Mucosa of descending colon (tissue), 3 donors: ENCODE data around the gene MRPS12. TPM values are rescaled to one million over a fixed set of nuclear protein-coding genes. Genes with fewer than 3 reads are reported as not detected.

Experiments
- ATAC-seq: fragments of 200-7000 bp; cut with Tn5 transposase; one replicate; pipeline ENCODE4 v1.9.1; 2020; ENCODE audit warnings: mild to moderate bottlenecking, moderate library complexity
- DNase-seq, 3 donors: peaks; one replicate each; pipeline ENCODE4 v3.0.0-alpha.2; 2020
- H3K36me3 ChIP-seq: fragments of 200-600 bp; one replicate; pipeline ENCODE4 v1.8.0; 2021; ENCODE audit warnings: low read depth, mild to moderate bottlenecking
- H3K4me1 ChIP-seq: fragments of 200-600 bp; one replicate; pipeline ENCODE4 v1.8.0; 2021; ENCODE audit warnings: low read depth, mild to moderate bottlenecking
- H3K4me3 ChIP-seq: fragments of 200-600 bp; one replicate; pipeline ENCODE4 v1.8.0; 2021; ENCODE audit warnings: mild to moderate bottlenecking
- H3K9me3 ChIP-seq: fragments of 200-600 bp; one replicate; pipeline ENCODE4 v1.8.0; 2021; ENCODE audit warnings: mild to moderate bottlenecking
- intact Hi-C, 2 donors: fragments of 100-400 bp; cut with DNase I in 1 of 2; cut with micrococcal nuclease in 1 of 2; formaldehyde crosslinking; loops; one replicate each; pipeline versions ENCODE4 v1.11.0 to v1.11.1; 2022; cut with DNase I, micrococcal nuclease
- total RNA-seq, 3 donors: library from RNA; stranded (reverse); fragmentation: NEBNext Ultra II Directional in 2 of 3; extraction: Animal tissue kit (Norgen Biotek cat#: 25700) in 2 of 3; gene quantifications; one replicate each; pipeline versions ENCODE4 v1.2.1 to v1.2.4, GENCODE V29; 2021 to 2023
- TF ChIP-seq, protein P1 (sequence below): fragments of 200-600 bp; IDR thresholded peaks from one replicate; pipeline ENCODE4 v1.8.0; 2022; ENCODE audit warnings: antibody characterized with exemption, mild to moderate bottlenecking
- donor health status: DM: no; HTN: no; CAD: no; lungs with moderate emphysema.
- donor health status: DM: no; HTN: no; CAD: no.
- donor health status: DM: no; HTN: yes; CAD: no.

MRPS12 gene
- total RNA-seq, 3 donors from 2014 or later = 28.0 to 43.3 (median 41.2) TPM

DNA sequence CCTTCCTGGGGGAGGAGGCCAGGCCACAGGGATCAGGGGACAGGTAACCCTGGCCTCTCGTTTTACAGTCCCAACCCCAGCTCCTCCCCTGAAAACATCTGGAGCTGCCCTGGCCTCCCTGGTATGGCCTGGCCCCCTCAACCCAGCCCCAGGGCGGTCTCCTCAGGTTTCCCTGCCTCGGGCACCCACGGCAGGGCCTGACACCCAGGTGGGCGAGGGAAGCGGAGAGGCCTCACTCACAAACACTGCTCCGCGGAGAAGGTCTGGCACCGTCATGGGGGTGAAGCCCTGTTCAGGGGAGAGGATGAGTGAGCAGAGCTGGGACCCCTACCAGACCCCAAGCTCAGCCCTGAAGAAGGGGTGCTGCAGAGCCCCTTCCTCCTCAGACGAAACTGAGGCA is 12.2 kb upstream of the MRPS12 start:
- intact Hi-C loops = no loop called here
- Histone ChIP-seq H3K9me3 (no peaks in the 10 kb centered on the region), H3K4me3 (no peak overlapping the region), H3K36me3 (no peaks in the 10 kb centered on the region), H3K4me1 (no peaks in the 10 kb centered on the region)
- DNase-seq = no peak
- ATAC-seq = no peak
- TF ChIP-seq, protein P1, sequence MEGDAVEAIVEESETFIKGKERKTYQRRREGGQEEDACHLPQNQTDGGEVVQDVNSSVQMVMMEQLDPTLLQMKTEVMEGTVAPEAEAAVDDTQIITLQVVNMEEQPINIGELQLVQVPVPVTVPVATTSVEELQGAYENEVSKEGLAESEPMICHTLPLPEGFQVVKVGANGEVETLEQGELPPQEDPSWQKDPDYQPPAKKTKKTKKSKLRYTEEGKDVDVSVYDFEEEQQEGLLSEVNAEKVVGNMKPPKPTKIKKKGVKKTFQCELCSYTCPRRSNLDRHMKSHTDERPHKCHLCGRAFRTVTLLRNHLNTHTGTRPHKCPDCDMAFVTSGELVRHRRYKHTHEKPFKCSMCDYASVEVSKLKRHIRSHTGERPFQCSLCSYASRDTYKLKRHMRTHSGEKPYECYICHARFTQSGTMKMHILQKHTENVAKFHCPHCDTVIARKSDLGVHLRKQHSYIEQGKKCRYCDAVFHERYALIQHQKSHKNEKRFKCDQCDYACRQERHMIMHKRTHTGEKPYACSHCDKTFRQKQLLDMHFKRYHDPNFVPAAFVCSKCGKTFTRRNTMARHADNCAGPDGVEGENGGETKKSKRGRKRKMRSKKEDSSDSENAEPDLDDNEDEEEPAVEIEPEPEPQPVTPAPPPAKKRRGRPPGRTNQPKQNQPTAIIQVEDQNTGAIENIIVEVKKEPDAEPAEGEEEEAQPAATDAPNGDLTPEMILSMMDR = no peak

DNA sequence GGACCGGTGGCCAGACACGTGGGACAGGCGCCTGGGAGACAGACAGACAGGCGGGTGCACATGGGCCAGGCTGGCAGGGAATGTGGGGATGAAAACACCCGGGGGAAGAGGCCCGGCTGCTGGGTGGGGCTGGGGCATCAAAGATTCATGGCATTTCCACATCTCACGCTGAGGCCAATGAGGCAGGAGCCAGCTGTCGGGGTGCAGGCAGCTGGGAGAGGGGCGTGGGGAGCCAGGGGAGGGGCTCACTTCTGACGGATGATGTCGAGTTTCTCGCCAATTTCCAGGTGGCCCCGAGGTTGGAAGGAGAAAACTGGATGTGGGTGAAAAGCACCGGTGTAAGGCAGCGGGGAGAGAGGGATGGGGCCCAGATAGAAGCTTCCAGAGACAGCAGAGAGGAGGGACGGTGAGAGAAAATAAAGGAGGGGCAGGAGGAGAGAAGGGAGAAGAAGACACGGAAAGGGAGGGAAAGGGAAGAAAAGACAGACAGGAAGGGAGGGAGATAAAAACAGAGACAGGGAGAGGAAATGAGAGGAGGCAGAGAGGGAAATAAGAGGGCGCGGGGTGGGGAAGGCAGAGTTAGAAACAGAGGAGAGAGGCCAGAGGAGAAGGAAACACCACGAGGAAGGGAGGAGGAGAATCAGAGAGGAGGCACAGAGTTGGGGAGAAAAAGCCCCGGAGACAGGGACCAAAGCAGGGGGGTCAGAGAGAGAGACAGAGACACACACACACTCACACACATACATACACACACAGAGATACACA is 10.7 kb upstream of the MRPS12 start:
- intact Hi-C loops = no loop called here
- Histone ChIP-seq H3K9me3 (no peaks in the 10 kb centered on the region), H3K36me3 (no peaks in the 10 kb centered on the region), H3K4me3 (no peak overlapping the region), H3K4me1 (no peaks in the 10 kb centered on the region)
- DNase-seq = no peak
- TF ChIP-seq, protein P1 = no peak
- no peak for ATAC-seq

DNA sequence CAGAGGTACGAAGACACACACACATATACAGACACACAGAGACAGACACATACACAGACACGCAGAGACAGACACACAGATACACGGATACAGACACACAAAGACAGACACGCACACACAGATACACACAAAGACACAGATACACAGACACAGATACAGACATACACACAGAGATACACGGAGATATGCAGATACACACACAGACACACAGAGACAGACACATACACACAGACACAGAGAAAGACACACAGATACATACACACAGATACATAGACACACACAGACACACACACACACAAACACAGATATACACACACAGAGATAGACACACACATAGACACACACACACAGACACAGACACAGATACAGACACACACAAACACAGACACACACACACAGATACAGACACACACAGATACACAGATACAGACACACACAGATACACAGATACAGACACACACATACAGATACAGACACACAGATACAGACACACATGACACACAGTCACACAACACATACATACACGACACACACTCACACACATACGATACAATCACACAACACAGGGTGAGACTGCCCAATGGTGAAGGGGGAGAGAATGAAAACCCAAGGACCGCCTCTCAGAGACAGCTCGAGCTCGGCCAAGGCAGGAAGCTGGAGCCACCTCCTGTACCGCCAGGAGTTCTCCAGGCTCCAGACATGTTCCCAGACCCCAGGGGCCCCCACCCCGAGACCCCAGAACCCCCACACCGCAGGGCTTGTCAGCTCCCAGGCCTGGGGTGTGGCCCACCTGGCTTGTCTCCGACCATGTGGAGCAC is 9.9 kb upstream of the MRPS12 start:
- Histone ChIP-seq H3K4me3 (no peak overlapping the region), H3K36me3 (no peaks in the 10 kb centered on the region), H3K9me3 (no peaks in the 10 kb centered on the region), H3K4me1 (no peaks in the 10 kb centered on the region)
- TF ChIP-seq, protein P1 = no peak
- DNase-seq = no peak
- intact Hi-C loops = no loop called here
- ATAC-seq = no peak

DNA sequence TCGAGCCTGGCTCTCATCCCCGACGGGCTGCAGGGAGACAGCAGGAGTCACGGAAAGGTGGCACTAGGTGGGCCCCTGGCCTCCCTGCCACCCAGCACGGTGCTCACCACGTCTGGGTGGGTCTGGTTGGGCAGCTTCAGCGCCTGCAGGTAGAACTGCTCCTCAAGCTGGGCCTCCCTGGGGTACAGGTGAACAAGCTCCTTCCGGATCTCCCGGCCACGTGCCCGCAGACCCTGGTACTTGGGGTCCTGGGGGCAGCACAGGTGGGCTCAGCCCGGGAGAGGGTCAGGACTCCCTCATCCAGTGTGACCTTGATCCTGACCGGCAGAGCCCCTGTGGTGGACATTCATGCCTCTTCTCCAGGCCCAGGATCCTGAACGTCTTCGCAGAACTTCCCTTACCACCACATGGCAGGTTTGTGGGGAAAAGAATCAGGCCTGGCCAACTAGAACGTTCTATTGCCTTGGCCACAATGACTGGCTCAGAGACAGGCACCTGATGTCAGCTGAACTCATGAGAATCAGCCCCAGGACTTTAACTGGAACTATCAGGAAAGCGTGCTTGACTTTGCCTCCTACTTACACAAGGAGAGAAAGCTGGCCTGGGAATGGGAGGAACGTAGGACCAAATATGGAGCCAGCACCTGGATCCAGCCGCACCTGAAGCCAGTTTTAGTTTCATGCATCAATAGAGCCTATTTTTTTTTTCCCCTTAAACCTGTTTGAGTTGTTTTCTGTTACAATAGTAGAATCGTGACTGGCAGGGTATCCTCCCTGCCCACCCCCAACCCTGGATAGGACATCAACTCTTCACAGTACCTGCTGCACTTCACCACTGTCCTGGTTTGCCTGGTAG is 9.1 kb upstream of the MRPS12 start:
- TF ChIP-seq, protein P1 = no peak
- intact Hi-C loops = no loop called here
- ATAC-seq (no peak), DNase-seq (no peak)
- H3K36me3 ChIP-seq = no peaks in the 10 kb centered on the region
- no peaks in the 10 kb centered on the region for H3K9me3 ChIP-seq
- no peak overlapping the region for H3K4me3 ChIP-seq
- no peaks in the 10 kb centered on the region for H3K4me1 ChIP-seq

DNA sequence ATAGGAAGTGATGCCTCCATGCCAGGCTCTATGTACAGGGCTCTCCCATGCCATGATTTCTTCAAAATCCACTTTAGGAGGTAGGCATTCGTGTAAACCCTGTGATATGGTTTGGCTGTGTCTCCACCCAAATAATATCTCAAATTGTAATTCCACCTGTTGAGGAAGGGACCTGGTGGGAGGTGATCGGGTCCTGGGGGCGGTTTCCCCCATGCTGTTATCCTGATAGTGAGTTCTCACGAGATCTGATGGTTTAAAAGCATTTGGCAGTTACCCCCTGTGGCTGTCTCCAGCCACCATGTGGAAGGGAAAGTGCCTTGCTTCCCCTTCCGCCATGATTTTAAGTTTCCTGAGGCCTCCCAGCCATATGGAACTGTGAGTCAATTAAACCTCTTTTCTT is 8.3 kb upstream of the MRPS12 start:
- TF ChIP-seq, protein P1 = no peak
- H3K4me3 ChIP-seq = no peak overlapping the region
- intact Hi-C loops = no loop called here
- no peak for DNase-seq
- H3K4me1 ChIP-seq = no peaks in the 10 kb centered on the region
- H3K9me3 ChIP-seq = no peaks in the 10 kb centered on the region
- no peaks in the 10 kb centered on the region for H3K36me3 ChIP-seq
- no peak for ATAC-seq
